HG03558 (cell line): Measurements from ENCODE around the gene TCTA.
"Not testable (repeated sequence)": the region's sequence is repeated elsewhere in the genome, so short reads cannot be mapped to it uniquely, and the experiment has no call there.

Experiments used
- ATAC-seq: cut with Tn5 transposase; IDR thresholded peaks from one replicate; pipeline ENCODE4 v1.9.1; 2021; ENCODE audit warnings: moderate number of reproducible peaks; ENCODE audit not compliant: unreplicated experiment; ENCODE audit errors: extremely low read depth

The TCTA gene, protein sequence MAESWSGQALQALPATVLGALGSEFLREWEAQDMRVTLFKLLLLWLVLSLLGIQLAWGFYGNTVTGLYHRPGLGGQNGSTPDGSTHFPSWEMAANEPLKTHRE

GRCh38 chr3:49411968-49412631 is at the start of gene TCTA, which contains the start of gene RHOA:
Gene TCTA (plus strand): TSS chr3:49412423. CDS start chr3:49412427, 4 bp downstream.
Gene RHOA (minus strand): TSS chr3:49411976. CDS start chr3:49375589, 36,387 bp downstream.
- peak; percentile 53 for ATAC-seq

DNA sequence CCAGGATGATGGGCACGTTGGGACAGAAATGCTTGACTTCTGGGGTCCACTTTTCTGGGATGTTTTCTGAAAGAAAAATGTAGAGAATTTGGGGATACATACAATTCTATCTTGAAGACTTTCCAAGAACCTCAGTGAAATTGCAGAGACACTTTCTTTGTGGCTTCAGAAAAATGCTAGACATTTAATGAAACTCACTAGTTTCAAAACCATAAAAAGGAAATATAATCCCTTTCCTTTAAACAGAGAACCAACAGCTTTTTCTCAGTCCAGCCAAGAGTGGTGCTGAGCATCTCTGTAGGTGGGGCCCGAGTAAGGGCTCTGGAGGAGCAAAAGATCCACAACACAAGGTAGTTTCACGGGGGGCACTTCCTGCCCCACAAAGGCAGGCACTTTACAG is 49.7 kb upstream of the TCTA start:
- ATAC-seq, result no peak

DNA sequence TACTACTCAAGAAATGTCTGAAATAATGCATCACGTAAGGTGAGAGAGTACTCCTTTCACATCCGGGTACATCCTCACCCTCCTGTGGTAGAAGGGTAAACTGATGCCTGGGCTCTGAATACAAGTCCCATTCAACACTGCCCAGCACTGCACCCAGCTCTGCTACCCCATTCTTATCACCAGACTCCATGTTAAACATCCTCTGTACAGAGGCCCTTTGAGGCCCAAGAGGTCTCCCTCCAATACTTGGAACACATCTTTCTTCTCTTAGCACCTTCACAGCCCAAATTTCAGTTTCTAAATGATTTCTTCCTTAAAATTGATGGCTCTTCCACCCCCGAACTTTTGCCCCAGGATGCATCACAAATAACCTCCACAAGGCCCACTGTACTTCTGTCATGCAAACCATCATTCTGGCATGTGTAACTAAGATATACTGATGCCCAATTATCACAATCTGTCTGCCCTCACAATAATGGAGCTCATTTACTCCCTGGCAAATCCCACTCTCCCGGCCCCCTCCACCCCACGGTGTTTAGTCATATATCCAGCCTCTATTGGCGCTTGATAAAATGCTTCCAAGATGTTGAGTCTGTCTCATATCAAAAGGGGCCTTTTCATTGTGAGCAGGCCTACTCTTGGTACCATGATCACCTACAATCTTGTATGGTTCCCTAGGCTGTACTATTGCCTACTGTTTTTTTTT is 41.5 kb upstream of the TCTA start:
- no peak for ATAC-seq

DNA sequence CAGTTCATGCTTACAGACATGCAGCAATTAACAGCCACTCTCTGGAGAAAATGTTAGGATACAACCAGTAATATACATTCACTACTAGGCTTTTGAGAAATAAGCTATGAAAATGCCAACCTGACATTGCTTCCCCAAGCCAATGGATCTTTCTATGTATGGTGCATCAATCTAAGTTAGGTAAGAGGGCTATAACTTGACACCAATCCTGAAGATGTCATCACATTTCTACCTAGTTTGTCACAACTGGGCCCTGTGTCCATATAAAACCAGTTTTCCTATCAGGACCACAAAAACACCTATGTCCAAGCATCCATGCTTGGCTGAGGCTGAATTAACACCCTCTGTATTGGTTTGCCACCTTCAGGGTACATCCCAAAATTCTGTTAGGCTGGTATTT is 40.3 kb upstream of the TCTA start:
- ATAC-seq, result no peak

DNA sequence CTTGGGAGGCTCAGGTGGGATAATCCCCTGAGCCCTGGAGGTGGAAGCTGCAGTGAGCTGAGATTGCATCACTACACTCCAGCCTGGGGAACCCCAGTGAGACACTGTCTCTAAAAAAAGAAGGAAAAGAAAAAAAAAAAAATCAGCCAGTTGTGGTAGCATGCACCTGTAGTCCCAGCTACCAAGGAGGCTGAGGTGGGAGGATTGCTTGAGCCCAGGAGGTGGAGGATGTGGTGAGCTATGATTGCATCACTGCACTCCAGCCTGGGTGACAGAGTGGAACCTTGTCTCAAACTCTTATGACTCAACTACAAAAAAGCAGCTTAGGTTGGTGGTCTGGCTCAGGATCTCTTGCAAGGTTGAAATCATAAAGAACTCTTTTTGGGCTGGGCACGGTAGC is 34.7 kb upstream of the TCTA start:
- no peak for ATAC-seq

DNA sequence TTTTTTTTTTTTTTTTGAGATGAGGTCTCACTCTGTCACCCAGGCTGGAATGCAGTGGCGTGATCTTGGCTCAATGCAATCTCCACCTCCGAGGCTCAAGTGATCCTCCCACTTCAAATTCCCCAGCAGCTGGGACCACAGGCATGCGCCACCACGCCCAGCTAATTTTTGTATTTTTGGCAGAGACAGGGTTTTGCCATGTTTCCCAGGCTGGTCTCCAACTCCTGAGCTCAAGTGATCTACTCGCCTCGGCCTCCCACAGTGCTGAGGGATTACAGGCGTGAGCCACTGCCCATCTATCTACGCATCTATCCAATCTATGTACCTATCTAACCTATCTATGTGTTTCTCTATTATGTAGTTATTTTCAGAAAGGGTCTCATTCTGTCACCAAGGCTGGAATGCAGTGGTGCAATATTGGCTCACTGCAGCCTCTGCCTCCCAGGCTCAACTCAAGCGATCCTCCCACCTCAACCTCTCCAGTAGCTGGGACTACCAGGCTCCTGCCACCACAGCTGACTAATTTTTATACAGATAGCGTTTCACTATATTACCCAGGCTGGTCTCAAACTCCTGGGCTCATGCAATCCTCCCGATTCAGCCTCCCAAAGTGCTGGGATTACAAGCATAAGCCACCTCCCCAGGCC is 33.9 kb upstream of the TCTA start:
- ATAC-seq, result no peak

GRCh38 chr3:49383387-49383786 is 28.8 kb upstream of the TCTA start:
- ATAC-seq, result no peak

- no peak for ATAC-seq
Measured at GRCh38 chr3:49385617-49386016, 26.6 kb upstream of the TCTA start.

DNA sequence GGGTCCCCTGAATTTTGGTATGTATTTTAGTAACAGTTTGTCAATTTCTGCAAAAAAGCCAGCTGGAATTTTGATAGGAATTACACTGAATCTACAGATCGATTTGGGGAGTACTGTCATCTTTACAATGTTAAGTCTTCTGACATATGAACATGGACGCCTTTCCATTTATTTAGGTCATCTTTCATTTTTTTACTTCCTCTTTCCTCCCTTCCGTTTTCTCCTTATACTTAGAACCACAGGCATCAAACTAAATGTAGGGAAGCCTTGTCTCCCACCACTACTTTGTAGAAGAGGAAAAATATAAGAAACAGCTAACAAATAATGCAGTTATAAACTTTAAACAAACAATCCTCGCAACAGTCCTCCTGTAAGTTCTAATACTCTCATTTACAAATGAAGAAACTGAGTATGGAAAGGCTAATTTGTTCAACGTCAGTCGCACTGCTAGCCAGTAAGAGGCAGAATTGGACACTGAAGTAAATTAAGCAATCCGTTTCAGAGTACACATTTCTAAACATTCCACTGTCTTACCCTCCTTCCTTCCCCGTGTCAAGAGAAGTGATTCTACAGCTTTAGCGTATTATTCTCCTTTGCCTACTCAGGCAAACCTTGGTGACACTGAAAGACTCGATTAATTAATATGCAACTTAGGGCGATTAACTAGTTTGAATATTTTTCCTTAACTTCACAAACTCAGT is 26.0 kb upstream of the TCTA start:
- ATAC-seq, result no peak

GRCh38 chr3:49387721-49388120 is 24.5 kb upstream of the TCTA start:
- ATAC-seq, result no peak

GRCh38 chr3:49388289-49388820 is 23.9 kb upstream of the TCTA start:
- ATAC-seq, result no peak

GRCh38 chr3:49389297-49389696 is 22.9 kb upstream of the TCTA start:
- no peak for ATAC-seq

DNA sequence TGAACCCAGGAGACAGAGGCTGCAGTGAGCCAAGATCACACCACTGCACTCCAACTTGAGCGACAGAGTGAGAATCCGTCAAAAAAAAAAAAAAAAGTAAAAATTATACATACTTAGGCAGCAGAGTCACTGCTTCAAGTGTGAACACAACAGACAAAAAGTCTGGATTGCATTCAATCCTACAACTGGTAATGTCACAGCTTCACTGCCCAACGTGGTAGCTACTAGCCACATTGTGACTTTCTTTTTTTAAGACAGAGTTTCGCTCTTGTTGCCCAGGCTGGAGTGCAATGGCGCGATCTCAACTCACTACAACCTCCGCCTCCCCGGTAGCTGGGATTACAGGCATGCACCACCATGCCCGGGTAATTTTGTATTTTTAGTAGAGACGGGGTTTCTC is 20.9 kb upstream of the TCTA start:
- ATAC-seq, result not testable (repeated sequence)

DNA sequence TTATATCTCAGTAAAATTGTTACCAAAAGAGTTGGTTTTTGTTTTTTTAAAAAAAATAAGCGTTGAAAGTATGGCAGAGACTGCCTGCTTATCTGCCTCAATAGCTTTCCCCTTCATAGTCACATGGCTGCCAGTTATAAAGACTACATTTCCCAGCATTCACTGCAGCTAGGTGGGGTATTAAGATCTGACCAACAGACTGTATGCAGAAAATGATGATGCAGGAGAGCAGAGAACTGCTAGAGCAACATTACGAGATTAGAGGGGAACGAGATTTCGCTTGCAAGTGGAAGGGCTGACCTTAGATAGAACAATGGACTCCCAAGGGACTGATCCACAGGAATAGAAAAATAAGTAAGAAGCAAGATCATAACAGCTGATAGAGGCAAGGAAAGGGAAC is 14.8 kb upstream of the TCTA start:
- ATAC-seq, result no peak

- ATAC-seq, result no peak
Measured at GRCh38 chr3:49399461-49399860, 12.8 kb upstream of the TCTA start.

DNA sequence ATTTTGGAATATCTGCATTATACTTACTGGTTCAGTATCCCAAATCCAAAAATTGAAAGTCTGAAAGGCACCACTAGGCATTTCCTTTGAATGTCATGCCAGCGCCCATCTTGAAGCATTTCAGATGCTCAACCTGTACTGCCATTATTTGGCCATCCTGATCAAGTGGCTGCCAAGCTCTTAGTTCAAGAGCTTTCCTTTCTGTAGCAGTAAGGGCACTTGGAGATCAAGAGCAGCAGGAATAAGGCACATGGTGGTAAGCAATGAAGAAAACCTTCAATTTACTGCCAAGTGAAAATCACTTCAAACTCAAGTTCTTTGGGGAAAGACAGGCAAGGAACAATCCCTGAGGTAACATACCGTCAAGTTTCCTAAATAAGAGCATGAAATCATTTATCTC is 10.5 kb upstream of the TCTA start:
- no peak for ATAC-seq

DNA sequence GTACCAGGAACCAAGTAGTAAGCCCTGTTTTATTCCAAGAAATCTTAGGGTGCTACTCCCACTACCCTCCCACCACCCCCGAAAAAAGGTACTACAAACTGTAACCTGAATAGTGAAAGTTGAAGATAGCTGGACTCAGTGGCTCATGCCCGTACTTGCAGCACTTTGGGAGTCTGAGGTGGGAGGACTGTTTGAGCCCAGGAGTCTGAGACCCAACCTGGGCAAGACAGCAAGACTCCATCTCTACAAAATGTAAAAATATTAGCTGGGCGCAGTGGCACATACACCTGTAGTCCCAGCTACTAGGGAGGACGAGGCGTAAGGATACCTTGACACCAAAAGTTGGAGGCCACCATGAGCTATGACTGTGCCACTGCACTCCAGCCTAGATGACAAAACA is 8.3 kb upstream of the TCTA start:
- no peak for ATAC-seq

- ATAC-seq, result not testable (repeated sequence)
Measured at GRCh38 chr3:49405570-49405969, 6.7 kb upstream of the TCTA start.

- no peak for ATAC-seq
Measured at GRCh38 chr3:49406571-49407565, 5.4 kb upstream of the TCTA start.
